Activated CD4-positive, alpha-beta T cell treated with anti-CD3 and anti-CD28 coated beads for 1 hour (primary cell): Measurements from ENCODE around the gene TUBGCP6.
"Not testable (repeated sequence)": the region's sequence is repeated elsewhere in the genome, so short reads cannot be mapped to it uniquely, and the experiment has no call there.

ENCODE experiments used
- DNase-seq: peaks from one replicate; pipeline ENCODE4 v3.0.0-alpha.2; 2020

Gene TUBGCP6

GRCh38 chr22:50280022-50280707, 35.3 kb upstream of the TUBGCP6 start:
- no peak for DNase-seq

DNA sequence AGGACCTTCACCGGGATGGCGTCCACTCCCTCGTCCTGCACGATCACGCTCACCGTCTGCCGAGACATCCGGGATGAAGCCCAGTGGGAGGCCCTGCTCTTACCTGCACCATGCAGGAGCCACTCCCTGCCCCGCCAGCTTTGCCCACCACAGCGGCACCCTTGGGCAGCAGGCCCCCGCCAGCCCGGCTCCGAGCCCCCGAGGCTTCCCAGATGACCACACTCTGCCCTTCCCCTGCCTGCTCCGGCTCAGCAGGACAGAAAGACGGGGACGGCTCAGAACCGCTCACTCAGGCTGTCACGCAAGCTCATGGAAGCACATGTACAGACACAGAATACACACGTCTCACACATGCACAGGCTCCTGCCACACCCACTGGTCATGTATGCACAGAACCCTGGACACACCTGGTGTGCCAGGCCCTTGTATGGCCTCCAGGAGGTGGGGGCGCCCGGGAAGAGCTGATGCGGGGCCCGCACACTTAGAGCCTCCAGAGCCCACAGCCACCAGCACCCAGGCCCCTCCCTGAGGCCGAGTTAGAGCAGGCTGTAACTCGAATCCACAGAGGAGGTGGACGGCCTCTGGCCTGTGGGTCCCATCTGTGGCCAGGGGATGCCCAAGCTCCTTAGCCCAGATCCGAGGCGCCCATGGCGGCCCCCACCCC, 34.3 kb upstream of the TUBGCP6 start:
- no peak for DNase-seq

GRCh38 chr22:50278461-50278860, 33.6 kb upstream of the TUBGCP6 start:
- DNase-seq, result no peak

DNA sequence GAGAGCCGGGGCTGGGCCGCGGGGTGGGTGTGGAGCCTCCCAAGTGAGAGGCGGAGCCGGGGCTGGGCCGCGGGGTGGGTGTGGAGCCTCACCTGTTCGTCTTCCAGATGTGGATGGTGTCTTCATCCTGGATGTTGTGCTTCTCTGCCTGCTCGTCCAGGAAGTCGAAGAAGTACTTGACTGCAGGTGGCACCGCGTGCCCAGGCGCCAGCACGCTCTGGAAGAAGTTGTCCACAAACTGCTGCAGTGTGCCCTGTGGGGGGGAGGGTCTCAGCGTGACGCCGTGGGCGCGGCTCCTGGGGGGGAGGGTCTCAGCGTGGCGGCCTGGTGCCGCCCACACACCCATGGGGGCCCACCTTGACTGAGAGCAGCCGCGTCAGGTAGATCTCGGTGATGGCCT, 32.9 kb upstream of the TUBGCP6 start:
- no peak for DNase-seq

GRCh38 chr22:50276143-50276542, 31.3 kb upstream of the TUBGCP6 start:
- no peak for DNase-seq

GRCh38 chr22:50275181-50276055, 30.6 kb upstream of the TUBGCP6 start:
- no peak for DNase-seq

DNA sequence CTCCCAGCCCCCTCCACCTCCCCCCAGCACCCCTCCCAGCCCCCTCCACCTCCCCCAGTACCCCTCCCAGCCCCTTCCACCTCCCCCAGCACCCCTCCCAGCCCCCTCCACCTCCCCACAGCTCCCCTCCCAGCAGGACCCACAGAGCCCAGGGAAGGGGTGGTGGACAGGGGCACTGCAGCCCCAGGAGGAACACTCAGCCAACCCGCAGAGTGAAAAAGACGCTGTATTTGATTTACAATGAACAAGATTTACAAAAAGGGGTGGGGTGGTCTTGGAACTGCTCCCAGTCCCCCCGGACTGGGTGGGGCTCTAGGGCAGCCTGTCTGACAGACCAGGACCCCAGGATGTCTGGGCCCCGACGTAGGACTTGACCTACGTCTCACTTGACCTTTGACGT, 29.9 kb upstream of the TUBGCP6 start:
- DNase-seq, result no peak

DNA sequence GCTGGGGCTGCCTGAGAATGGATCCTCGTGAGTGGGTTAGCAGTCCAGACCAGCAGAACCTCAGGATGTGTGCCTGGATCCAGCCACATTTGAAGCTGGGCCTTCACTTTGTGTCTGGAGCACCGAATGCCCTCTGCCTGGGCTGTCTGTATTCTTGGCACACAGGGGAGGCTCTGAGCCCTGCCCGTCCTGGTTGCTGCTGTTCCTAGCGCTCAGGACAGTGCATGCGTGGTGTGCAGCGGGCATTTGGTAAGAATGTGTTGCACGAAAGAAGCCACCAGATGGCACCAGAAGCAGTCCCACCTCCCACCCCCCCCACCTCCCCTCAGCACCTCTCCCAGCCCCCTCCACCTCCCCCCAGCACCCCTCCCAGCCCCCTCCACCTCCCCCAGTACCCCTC, 29.5 kb upstream of the TUBGCP6 start:
- no peak for DNase-seq

DNA sequence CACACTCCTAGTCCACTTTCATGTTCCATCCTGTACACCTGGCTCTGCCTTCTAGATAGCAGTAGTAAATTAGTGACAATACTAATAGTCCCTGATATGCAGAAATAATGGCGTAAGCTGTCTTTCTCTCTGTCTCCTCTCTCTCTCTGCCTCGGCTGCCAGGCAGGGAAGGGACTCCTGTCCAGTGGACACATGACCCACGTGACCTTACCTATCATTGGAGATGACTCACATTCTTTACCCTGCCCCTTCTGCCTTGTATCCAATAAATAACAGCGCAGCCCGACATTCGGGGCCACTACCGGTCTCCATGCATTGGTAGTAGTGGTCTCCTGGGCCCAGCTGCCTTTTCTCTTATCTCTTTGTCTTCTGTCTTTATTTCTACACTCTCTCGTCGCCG, 29.0 kb upstream of the TUBGCP6 start:
- DNase-seq, result not testable (repeated sequence)

GRCh38 chr22:50273352-50273751, 28.5 kb upstream of the TUBGCP6 start:
- DNase-seq, result not testable (repeated sequence)

DNA sequence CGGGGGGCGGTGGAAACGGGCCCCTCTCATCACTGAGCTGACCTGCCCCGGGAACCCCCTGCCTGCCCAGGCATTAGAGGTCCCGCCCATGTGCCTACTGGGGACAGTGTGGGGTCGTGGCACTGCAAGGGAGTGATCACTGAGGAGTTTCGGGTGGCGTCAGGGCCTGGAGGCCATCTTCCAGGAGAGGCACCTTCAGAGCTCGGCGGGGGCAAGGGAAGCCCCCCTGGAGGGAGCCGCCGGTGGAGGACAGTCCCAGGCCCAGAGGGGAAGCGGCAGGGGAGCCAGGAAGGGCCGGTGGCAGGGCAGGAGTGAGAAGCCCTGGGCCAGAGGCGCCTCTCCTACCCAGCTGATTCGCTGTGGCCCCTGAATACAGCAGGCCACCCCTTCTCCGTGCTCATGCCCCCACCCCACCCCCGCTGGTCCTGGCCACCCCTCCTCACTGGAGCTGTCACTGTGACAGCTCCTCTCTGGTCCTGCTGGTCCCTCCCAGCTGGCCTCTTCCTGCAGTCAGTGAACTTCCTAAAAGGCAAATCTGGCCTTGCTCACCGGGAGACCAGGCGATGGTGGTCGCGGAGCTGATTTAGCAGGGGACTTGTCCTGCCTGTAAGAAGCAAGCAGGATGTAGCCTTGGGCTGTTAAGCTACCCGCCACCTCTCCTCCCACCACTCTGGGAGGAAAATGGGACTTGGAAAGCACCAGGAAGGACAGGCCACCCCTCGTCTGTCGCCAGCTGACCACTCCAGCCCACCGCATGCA, 27.4 kb upstream of the TUBGCP6 start:
- DNase-seq, result no peak

DNA sequence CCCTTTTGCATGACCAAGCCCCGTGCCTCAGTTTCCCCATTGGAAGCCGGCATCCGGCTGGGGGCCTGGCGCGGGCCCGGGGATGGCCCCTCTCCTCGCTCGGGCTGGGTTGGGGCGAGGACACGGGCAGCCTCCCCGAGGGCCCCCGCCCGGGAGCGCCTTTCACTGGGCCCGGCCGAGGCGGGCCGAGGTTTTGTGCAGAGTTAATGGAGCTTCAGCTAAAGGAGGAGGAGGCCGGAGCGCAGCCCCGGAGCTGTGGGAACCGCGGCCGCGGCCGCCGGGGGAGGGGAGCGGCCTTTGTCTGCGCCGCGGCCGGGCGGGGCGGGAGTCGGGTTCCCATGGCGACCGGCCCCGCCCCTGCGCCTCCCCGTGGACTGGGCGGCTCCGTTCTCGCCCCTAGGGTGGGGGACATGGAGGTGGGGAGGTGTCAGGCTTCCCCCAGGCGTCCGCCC, 26.7 kb upstream of the TUBGCP6 start:
- DNase-seq, result peak; percentile 30

- peak; percentile 43 for DNase-seq
Measured at GRCh38 chr22:50270666-50271394, 26.0 kb upstream of the TUBGCP6 start.

DNA sequence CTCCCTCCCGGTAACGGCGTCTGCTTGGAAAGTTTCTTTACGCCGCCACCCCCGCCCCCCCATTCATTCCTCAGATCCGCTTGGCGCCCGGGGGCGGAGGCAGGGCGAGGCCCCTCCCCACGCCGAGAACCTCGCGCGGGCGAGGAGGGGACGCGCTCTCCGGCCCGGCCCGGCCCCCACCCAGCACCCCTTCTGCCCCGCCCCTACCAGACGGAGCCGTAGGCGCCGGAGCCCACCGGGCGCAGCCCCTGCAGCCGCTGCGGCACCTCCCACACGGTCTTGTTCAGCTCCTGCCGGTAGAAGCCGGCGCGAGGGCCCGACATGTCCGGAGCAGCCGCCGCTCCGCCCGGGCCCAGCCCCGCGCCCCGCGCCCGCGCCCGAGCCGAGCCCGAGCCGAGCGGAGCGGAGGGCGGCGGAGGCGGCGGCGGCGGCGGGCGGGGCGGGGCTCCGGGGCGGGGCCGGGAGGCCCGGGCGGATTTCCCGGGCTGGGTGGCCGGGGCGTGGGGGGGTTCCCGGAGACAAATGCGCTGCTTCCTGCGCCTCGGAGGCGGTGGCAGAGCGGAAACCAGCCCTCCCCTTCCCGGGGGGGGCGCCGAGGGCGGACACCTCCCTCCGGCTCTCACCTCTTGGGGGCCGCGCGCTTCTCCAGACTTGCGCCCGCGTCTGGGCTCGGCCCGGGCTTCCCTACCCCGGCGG, 25.3 kb upstream of the TUBGCP6 start, which contains the start of gene MAPK11:
Gene MAPK11, minus strand, starts transcription at position 411 of the 696 bp plus-strand sequence. Its CDS starts 88 bp downstream, at position 323.
- DNase-seq, result peak; percentile 52

GRCh38 chr22:50269573-50269969, 24.7 kb upstream of the TUBGCP6 start:
- DNase-seq, result no peak

DNA sequence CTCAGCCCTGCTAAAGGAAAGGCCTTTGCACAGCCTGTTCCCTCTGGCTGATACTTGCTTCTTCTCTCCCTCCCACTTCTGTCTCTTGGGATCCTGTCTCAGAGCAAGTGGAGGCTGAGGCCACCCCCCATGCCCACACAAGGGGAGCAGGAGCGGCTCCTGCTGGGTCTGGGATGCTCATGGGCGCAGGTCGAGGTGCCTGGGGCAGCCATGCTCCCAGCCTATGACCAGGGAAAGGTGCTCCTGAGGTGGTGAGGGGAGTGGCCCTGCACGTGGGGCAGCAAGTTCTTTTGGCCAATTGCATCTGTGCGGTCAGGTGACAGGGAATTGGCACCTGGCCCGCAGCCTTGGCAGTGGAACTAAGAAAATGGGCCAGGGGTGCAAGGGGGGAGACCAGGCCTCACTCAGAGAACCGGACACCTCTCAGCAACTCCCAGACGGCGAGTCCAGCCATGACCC, 23.9 kb upstream of the TUBGCP6 start:
- no peak for DNase-seq

DNA sequence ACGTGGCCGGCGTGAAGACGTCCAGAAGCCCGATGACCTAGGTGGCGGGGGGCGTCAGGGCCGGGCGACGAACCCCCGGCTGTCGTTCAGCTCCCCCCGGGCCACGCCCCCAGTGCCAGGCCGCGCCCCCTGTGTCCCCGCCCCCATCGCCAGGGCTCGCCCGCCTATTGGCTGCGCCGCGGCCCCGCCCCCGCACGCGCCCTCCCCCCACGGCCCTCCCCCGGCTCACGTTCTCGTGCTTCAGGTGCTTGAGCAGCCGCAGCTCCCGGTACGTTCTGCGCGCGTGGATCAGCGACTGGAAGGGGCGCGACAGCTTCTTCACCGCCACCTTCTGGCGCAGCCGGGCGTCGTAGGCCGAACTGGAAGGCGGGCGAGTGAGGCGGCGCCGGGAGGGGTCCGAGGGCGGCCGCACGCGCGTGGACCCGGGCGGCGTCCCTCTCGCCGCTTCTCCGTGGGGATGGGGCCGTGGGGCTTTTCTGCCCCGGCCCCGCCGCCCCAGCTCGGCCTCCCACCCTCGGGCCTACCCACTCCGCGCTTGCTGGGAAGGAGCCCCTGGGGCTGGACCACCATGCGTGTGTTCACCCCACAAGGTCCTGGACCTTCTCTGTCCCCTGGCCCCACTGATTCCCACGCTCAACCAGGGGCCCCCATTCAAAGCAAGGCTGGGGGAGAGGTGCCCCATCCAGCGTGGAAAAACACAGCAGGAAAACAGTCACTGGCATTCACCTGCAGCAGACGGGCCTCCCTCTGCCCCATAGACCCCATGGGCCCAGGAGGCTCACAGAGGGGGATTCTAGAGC, 23.0 kb upstream of the TUBGCP6 start:
- peak; percentile 38 for DNase-seq

DNA sequence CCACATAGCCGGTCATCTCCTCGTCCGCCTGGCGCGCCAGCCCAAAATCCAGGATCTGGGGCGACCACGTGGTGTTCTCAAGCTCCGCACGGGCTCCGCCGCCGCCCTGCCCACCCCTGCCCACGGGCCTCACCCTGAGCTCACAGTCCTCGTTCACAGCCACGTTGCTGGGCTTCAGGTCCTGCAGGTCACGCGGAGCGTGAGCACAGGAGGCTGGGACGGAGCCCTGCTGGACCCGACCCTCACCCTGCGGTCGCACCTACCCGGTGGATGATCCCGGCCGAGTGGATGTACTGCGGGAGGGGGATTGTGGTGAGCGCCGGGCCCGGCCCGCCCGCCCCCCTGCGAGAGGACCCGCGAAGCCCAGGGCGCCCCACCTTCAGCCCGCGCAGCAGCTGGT, 22.2 kb upstream of the TUBGCP6 start:
- DNase-seq, result no peak

DNA sequence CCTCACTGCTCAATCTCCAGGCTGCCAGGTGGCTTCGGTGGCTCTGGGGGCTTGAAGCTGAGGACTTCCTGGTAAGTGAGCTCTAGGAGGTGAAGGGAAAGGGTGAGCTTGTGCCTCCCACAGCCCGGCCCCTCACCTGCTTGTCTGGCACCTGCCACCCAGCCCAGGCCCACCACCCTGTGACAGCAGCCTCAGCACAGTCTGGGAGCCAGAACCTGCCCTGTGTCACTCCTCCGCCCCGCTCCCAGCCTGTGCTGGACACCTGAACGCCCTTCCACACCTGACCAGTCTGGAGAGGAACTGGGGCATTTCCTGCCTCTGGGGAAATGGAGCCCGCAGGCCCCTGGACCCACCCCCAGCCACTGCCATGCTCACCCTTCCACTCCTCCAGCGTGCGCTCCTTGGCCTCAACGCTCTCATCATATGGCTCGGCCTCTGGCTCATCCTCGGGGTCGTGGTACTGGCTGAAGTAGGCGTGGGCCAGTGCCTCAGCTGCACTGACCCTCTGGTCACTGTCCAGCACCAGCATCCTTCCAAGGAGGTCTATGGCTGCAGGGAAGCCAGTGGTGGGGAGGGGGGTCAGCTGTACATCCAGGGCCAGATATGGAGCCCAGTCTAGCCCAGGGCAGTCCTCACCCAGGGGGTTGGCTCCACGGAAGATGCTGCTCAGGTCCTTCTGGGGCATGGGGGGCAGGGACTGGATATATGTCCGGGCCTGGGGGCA, 20.3 kb upstream of the TUBGCP6 start:
- DNase-seq, result no peak
